ENCODE results near the gene AKAP17A.
A peak's percentile ranks its signal among the peaks of the same experiment; 100 is the strongest.
"Not testable (repeated sequence)": the region's sequence is repeated elsewhere in the genome, so short reads cannot be mapped to it uniquely, and the experiment has no call there.

The AKAP17A gene, protein sequence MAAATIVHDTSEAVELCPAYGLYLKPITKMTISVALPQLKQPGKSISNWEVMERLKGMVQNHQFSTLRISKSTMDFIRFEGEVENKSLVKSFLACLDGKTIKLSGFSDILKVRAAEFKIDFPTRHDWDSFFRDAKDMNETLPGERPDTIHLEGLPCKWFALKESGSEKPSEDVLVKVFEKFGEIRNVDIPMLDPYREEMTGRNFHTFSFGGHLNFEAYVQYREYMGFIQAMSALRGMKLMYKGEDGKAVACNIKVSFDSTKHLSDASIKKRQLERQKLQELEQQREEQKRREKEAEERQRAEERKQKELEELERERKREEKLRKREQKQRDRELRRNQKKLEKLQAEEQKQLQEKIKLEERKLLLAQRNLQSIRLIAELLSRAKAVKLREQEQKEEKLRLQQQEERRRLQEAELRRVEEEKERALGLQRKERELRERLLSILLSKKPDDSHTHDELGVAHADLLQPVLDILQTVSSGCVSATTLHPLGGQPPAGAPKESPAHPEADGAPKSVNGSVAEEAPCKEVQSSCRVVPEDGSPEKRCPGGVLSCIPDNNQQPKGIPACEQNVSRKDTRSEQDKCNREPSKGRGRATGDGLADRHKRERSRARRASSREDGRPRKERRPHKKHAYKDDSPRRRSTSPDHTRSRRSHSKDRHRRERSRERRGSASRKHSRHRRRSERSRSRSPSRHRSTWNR

DNA sequence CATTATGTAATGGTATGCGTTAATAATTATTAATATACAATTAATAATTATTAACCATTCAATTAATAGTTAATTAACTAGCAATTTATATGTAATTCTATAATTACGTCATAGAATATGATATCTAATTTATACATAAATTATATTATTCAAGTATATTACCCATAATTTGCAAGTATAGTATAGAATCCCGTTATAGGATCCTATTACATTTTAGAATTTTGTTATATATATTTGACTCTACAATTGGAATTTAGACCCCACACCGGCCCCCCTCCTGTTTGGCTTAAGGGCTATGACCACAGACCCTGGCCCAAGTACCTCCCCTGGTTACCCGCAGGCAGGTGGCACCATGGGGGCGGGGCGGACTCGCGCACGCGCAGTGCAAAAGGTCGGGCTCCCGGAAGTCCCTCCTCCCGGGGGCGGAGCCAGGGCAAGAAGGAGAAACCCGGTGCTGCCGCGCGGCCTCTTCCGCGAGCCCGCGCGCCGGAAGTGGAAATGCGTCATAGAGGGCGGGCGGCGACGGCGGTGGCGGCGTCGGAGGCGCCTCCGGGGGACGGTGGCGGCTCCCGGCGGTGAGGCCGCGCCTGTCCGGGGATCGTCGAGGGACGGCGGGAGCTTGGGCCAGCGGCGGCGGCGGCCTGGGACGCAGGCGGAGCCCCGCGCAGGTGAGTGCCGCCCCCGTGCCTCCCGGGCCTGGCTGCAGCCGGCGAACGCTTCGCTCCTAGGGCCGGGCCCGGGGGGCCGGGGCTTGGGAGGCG lies at the start of gene AKAP17A:
Gene AKAP17A, plus strand, starts transcription at position 503 of the 761 bp plus-strand sequence. CDS start 1,859 bp downstream, outside the sequence.
- Histone ChIP-seq H3K4me3 (peak within 1 kb of the TSS; percentile 88), H3K36me3 (peaks cover 32% of the 10 kb centered on the region), H3K27ac (peak within 1 kb of the TSS; percentile 86), H3K27me3 (no peaks in the 10 kb centered on the region), H3K4me1 (peaks cover 33% of the 10 kb centered on the region), H4K20me1 (peaks cover 44% of the 10 kb centered on the region), H3K9me3 (no peaks in the 10 kb centered on the region), H3K4me2 (peak within 1 kb of the TSS; percentile 97), H3K9ac (peak within 1 kb of the TSS; percentile 94)
- no peak for TF ChIP-seq Cebpa-rat (IDR thresholded peaks at IDR 0.05)

DNA sequence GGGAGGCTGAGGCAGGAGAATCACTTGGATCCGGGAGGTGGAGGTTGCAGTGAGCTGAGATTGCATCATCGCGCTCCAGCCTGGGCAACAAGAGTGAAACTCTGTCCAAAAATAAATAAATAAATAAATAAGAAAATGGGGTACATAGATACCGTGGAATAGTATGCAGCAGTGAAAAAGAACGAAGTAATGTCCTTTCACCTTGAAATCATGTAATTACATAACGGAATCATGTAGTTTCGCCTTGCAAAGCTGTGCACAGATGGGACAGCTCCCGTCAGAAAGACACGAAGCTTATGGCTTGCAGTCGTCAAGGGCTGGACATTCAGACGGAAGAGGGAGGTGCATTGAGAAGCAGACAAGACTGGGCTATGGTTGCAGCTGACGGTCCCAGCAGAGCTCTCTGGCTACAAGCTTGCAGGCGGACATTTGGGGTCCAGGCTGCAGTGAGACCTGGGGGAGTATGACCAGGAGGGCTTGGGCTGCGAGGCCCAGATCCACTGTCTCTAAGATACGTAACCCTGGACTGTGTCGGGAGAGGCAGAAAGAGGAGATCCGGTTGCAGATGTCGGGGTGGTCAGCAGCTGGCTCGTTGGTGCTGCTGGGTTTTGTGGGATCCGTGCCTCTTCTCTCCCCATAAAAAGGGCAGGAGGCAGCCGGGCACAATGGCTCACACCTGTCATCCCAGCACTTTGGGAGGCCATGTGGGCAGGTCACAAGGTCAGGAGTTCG lies 48.2 kb upstream of the AKAP17A start:
- Histone ChIP-seq H4K20me1 (no peaks in the 10 kb centered on the region), H3K9me3 (peaks cover 4% of the 10 kb centered on the region; the same call in 1 of the 2 replicates), H3K36me3 (no peaks in the 10 kb centered on the region), H3K9ac (no peak overlapping the region; the same call in 1 of the 2 replicates), H3K4me2 (peak overlapping the region; percentile 55), H3K4me1 (peaks cover 85% of the 10 kb centered on the region), H3K27ac (peak overlapping the region; percentile 76), H3K27me3 (no peaks in the 10 kb centered on the region), H3K4me3 (no peak overlapping the region)
- no peak; the same call in 1 of the 2 replicates for TF ChIP-seq Cebpa-rat (IDR thresholded peaks at IDR 0.05)

DNA sequence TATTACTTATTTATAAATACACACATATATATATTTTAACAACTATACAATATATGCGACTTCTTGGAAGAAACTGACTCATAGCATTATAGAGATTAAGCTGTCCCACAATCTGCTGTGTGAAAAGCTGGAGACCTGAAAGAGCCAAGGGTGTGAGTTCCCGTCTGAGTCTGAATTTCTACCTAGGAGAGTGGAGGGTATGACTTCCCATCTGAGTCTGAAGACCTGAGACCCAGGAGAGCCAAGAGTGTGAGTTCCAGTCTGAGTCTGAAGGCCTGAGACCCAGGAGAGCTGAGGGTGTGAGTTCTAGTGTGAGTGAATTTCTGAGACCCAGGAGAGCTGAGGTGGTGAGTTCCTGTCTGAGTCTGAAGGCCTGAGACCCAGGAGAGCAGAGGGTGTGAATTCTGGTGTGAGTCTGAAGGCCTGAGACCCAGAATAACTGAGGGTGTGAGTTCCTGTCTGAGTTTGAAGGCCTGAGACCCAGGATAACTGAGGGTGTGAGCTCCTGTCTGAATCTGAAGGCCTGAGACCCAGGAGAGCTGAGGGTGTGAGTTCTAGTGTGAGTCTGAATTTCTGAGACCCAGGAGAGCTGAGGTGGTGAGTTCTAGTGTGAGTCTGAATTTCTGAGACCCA lies 45.5 kb upstream of the AKAP17A start:
- H4K20me1 ChIP-seq = no peaks in the 10 kb centered on the region
- TF ChIP-seq Cebpa-rat (IDR thresholded peaks at IDR 0.05) = no peak
- H3K9me3 ChIP-seq = peaks cover 22% of the 10 kb centered on the region
- peak overlapping the region; percentile 81 for H3K9ac ChIP-seq
- no peaks in the 10 kb centered on the region for H3K27me3 ChIP-seq
- peak overlapping the region; percentile 95 for H3K27ac ChIP-seq
- peaks cover 79% of the 10 kb centered on the region for H3K4me1 ChIP-seq
- peak overlapping the region; percentile 55; the same call in 1 of the 2 replicates for H3K4me3 ChIP-seq
- H3K36me3 ChIP-seq = no peaks in the 10 kb centered on the region
- H3K4me2 ChIP-seq = peak overlapping the region; percentile 82

DNA sequence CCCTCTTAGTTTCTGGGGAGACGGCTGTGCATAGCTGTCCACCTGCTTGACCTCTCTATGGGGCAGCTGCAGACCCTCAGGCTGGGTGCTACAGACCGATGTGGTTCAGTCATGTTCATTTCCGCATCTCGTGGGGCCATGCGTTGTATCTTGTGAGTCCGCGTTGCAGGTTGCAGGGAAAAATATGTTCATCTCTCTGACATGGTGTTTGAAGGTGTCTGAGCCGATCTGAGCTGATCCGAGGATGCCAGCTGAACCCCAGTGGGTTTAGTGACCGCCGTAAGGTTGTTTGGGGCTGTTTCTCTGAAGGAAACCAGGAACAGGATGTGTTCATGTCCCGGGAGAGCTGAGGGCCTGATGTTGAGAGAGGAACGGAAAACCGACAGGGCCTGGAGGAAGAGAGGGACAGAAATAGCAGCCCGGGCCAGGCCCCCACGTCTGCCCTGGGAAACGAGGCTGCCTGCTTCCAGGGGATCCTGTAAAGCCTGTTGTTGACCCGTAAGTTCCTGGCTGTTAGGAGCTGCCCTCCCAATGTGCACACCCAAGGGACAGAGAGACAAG lies 44.6 kb upstream of the AKAP17A start:
- peak overlapping the region; percentile 82 for H3K4me2 ChIP-seq
- H3K4me3 ChIP-seq = peak overlapping the region; percentile 55
- peak overlapping the region; percentile 95 for H3K27ac ChIP-seq
- H3K27me3 ChIP-seq = no peaks in the 10 kb centered on the region
- no peak for TF ChIP-seq Cebpa-rat (IDR thresholded peaks at IDR 0.05)
- H3K9ac ChIP-seq = peak overlapping the region; percentile 81
- no peaks in the 10 kb centered on the region for H4K20me1 ChIP-seq
- H3K9me3 ChIP-seq = peaks cover 27% of the 10 kb centered on the region
- peaks cover 78% of the 10 kb centered on the region for H3K4me1 ChIP-seq
- H3K36me3 ChIP-seq = no peaks in the 10 kb centered on the region

DNA sequence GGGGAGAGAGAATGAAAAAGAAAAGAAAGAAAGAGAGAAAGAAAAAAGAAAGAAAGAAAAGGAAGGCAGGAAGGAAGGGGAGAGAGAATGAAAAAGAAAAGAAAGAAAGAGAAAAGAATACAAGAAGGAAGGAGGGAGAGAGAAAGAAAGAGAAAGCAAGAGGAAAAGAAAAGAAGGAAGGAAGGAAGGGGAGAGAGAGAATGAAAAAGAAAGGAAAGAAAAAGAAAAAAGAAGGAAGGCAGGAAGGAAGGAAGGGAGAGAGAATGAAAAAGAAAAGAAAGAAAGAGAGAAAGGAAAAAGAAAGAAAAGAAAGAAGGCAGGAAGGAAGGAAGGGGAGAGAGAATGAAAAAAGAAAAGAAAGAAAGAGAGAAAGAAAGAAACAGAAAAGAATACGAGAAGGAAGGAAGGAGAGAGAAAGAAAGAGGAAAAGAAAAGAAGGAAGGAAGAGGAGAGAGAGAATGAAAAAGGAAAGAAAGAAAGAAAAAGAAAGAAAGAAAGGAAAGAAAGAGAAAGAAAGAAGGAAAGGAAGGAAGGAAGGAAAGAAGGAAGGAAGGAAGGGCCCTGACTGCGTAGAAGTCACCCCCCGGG lies 39.4 kb upstream of the AKAP17A start:
- no peak for TF ChIP-seq Cebpa-rat (IDR thresholded peaks at IDR 0.05)
- H3K27me3 ChIP-seq = no peaks in the 10 kb centered on the region
- no peak overlapping the region for H3K27ac ChIP-seq
- H3K9me3 ChIP-seq = peaks cover 56% of the 10 kb centered on the region
- H3K36me3 ChIP-seq = no peaks in the 10 kb centered on the region
- no peaks in the 10 kb centered on the region for H4K20me1 ChIP-seq
- H3K9ac ChIP-seq = no peak overlapping the region
- H3K4me3 ChIP-seq = no peak overlapping the region
- peaks cover 54% of the 10 kb centered on the region for H3K4me1 ChIP-seq
- H3K4me2 ChIP-seq = no peak overlapping the region

DNA sequence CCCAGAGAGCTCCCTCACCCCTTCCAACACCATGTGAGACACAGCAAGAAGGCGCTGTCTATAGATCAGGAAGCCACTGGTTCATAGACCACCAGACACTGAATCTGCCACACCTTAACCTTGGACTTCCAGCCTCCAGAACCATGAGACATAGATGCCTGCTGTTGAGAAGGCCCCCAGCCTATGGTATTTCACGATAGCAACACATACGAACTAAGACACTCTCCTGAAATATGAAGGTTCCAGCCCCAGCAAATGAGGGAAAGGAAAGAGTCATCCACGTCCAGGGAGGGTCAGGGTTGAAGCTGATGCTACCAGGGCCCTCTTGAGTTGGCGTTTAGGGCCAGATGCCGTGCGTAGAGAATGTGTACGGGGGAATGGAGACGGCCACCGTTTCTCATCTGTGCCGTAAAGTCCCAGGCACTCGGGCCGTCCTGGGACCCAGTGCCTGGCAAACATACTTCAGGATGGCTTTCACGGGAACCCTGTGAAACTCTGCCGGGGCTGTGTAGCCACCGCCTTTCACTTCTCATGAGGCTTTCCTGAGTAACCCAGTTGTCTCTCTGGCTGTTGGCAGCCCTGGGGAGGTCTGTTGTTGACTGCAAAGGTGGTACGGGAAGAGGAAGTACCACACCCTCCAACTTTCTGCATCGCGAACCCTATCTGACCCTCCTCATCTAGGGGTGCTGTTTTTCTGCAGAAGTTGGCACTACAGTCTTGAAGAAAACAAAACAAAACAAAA lies 36.8 kb upstream of the AKAP17A start:
- Histone ChIP-seq H3K27ac (peak overlapping the region; percentile 68), H3K9ac (peak overlapping the region; percentile 4; the same call in 1 of the 2 replicates), H3K36me3 (no peaks in the 10 kb centered on the region), H3K27me3 (no peaks in the 10 kb centered on the region), H4K20me1 (no peaks in the 10 kb centered on the region), H3K4me2 (peak overlapping the region; percentile 42), H3K9me3 (peaks cover 45% of the 10 kb centered on the region), H3K4me1 (peaks cover 28% of the 10 kb centered on the region), H3K4me3 (no peak overlapping the region)
- no peak for TF ChIP-seq Cebpa-rat (IDR thresholded peaks at IDR 0.05)

DNA sequence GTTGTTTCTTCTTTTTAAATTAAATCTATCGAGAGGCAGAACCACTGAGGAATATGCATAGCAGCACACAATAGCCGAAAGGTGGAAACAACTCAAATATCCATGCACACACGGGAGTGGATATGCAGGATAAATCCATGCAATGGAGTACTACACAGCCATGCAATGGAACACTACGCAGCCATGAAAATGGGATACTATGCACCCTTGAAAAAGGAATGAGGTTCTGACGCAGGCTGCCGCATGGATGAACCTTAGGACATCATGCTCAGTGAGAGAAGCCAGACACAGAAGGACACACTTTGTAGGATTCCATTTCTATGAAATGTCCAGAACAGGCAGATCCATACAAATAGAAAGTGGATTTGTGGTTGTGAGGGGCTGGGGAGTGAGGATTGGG lies 36.0 kb upstream of the AKAP17A start:
- H4K20me1 ChIP-seq = no peaks in the 10 kb centered on the region
- no peaks in the 10 kb centered on the region for H3K27me3 ChIP-seq
- TF ChIP-seq Cebpa-rat (IDR thresholded peaks at IDR 0.05) = no peak
- H3K4me1 ChIP-seq = peaks cover 22% of the 10 kb centered on the region
- H3K9ac ChIP-seq = no peak overlapping the region
- peak overlapping the region; percentile 42; the same call in 1 of the 2 replicates for H3K4me2 ChIP-seq
- H3K4me3 ChIP-seq = no peak overlapping the region
- H3K9me3 ChIP-seq = peaks cover 39% of the 10 kb centered on the region
- H3K27ac ChIP-seq = no peak overlapping the region
- H3K36me3 ChIP-seq = no peaks in the 10 kb centered on the region

DNA sequence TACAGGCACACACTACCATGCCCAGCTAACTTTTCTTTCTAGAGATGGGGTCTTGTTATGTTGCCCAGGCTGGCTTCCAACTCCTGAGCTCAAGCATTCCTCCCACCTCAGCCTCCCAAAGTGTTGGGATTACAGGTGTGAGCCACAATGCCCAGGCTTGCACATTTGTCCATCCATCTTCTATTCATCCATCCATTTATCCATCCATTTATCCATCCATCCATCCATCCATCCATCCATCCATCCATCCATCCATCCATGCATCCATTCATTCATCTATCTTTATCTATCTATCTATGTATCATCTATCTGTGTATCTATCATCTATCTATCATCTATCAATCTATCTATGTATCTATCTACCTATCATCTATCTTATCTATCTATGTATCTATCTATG lies 34.0 kb upstream of the AKAP17A start:
- H3K9ac ChIP-seq, H3K36me3 ChIP-seq, H3K4me3 ChIP-seq, H3K27ac ChIP-seq, H3K27me3 ChIP-seq, H3K4me2 ChIP-seq, H4K20me1 ChIP-seq: not testable (repeated sequence)
- Histone ChIP-seq H3K9me3 (peaks cover 26% of the 10 kb centered on the region), H3K4me1 (peaks cover 29% of the 10 kb centered on the region)
